IMR-90 (cell line): ENCODE measurements around the gene VPS50. TPM values are rescaled to one million over a fixed set of nuclear protein-coding genes. Genes with fewer than 3 reads are reported as not detected.

Experiments used
- ATAC-seq: fragments of 200-7000 bp; cut with Tn5 transposase; 2 replicates; pipeline ENCODE4 v1.9.1; 2020; ENCODE audit warnings: low read depth, mild to moderate bottlenecking, moderate library complexity
- BruUV-seq: library from RNA; stranded (reverse); fragments of 400-500 nt; replicated peaks from 2 replicates; lab custom pipeline; 2021; lab: Mats Ljungman, UMichigan
- CTCF ChIA-PET: fragments of 300-600 bp; formaldehyde crosslinking; extraction: SDS; loops from one replicate; lab custom pipeline; 2021; ENCODE audit warnings: antibody characterized with exemption; lab: Yijun Ruan, JAX
- POLR2A ChIA-PET: fragments of 300-600 bp; sonication (Branson Sonifier 250); formaldehyde crosslinking; loops from one replicate; lab custom pipeline; 2022; ENCODE audit warnings: antibody characterized with exemption; ENCODE audit not compliant: unreplicated experiment; lab: Charles Lee
- DNase-seq: peaks from one replicate; pipeline ENCODE4 v3.0.0; 2013
- H2AFZ ChIP-seq: replicated peaks from 2 replicates; pipeline ENCODE3; 2013; ENCODE audit warnings: low read length, mild to moderate bottlenecking; ENCODE audit not compliant: poor library complexity
- H2AK5ac ChIP-seq: 2 replicates; pipeline ENCODE4 v1.6.1; 2013; ENCODE audit warnings: low read depth, low read length, inconsistent platforms
- H2AK9ac ChIP-seq: replicated peaks from 2 replicates; pipeline ENCODE3; 2013; ENCODE audit warnings: mild to moderate bottlenecking, low read depth, low read length, moderate library complexity; ENCODE audit not compliant: poor library complexity
- H2BK120ac ChIP-seq: 2 replicates; pipeline ENCODE4 v1.6.1; 2013; ENCODE audit warnings: low read depth, low read length, inconsistent platforms
- H2BK15ac ChIP-seq: 3 replicates; pipeline ENCODE4 v1.6.1; 2013; ENCODE audit warnings: low read depth, low read length, inconsistent platforms
- H2BK20ac ChIP-seq: 2 replicates; pipeline ENCODE4 v1.6.1; 2013; ENCODE audit warnings: low read depth, mild to moderate bottlenecking, inconsistent platforms, low read length, moderate library complexity
- H2BK5ac ChIP-seq: 2 replicates; pipeline ENCODE4 v1.6.1; 2013; ENCODE audit warnings: mild to moderate bottlenecking, low read depth, low read length, inconsistent platforms; ENCODE audit not compliant: poor library complexity, severe bottlenecking
- H3K14ac ChIP-seq: replicated peaks from 2 replicates; pipeline ENCODE4 v1.6.1; 2013; ENCODE audit warnings: low read depth, low read length, inconsistent platforms
- H3K18ac ChIP-seq: 2 replicates; pipeline ENCODE4 v1.6.1; 2013; ENCODE audit warnings: low read depth, low read length, control low read depth
- H3K23ac ChIP-seq: 2 replicates; pipeline ENCODE4 v1.6.1; 2013; ENCODE audit warnings: low read depth, low read length, inconsistent platforms
- H3K27ac ChIP-seq: 2 replicates; pipeline ENCODE4 v1.5.1; 2013; ENCODE audit warnings: mild to moderate bottlenecking, control low read depth, low read length; ENCODE audit not compliant: insufficient read depth
- H3K27me3 ChIP-seq: 2 replicates; pipeline ENCODE4 v1.6.1; 2013; ENCODE audit warnings: low read length; ENCODE audit not compliant: control insufficient read depth, insufficient read depth
- H3K36me3 ChIP-seq: 2 replicates; pipeline ENCODE4 v1.6.1; 2013; ENCODE audit warnings: low read length, mixed read lengths; ENCODE audit not compliant: control insufficient read depth, insufficient read depth
- H3K4ac ChIP-seq: 2 replicates; pipeline ENCODE4 v1.6.1; 2013; ENCODE audit warnings: low read depth, low read length, inconsistent platforms
- H3K4me1 ChIP-seq: 2 replicates; pipeline ENCODE4 v1.6.1; 2013; ENCODE audit warnings: low read length, mixed read lengths; ENCODE audit not compliant: control insufficient read depth, insufficient read depth
- H3K4me2 ChIP-seq: 2 replicates; pipeline ENCODE4 v1.6.1; 2013; ENCODE audit warnings: low read depth, mild to moderate bottlenecking, control low read depth, low read length, moderate library complexity
- H3K4me3 ChIP-seq: 2 replicates; pipeline ENCODE4 v1.5.1; 2013; ENCODE audit warnings: low read depth, mild to moderate bottlenecking, control low read depth, low read length, moderate library complexity; ENCODE audit not compliant: insufficient read depth
- H3K56ac ChIP-seq: 2 replicates; pipeline ENCODE4 v1.6.1; 2013; ENCODE audit warnings: low read length, inconsistent platforms; ENCODE audit not compliant: insufficient read depth; ENCODE audit errors: extremely low read depth
- H3K79me1 ChIP-seq, 2 experiments: 2 replicates each; pipeline ENCODE4 v1.6.1; 2013; ENCODE audit warnings: low read length in 2 of 2, inconsistent platforms in 1 of 2, low read depth in 1 of 2
- H3K9ac ChIP-seq: 2 replicates; pipeline ENCODE4 v1.6.1; 2013; ENCODE audit warnings: low read depth, low read length, control low read depth
- H3K9me1 ChIP-seq: 2 replicates; pipeline ENCODE4 v1.6.1; 2013; ENCODE audit warnings: low read length, inconsistent platforms; ENCODE audit not compliant: insufficient read depth
- H3K9me3 ChIP-seq: 2 replicates; pipeline ENCODE4 v1.6.1; 2013; ENCODE audit warnings: low read length; ENCODE audit not compliant: control insufficient read depth, insufficient read depth
- H4K20me1 ChIP-seq: 2 replicates; pipeline ENCODE4 v1.6.1; 2013; ENCODE audit warnings: low read length, inconsistent platforms; ENCODE audit not compliant: insufficient read depth
- H4K5ac ChIP-seq: 2 replicates; pipeline ENCODE4 v1.6.1; 2013; ENCODE audit warnings: mild to moderate bottlenecking, low read depth, low read length, control low read depth
- H4K8ac ChIP-seq, 2 experiments: 2 replicates each; pipeline ENCODE4 v1.6.1; 2013; ENCODE audit warnings: low read depth in 2 of 2, low read length in 2 of 2, control low read depth in 1 of 2, inconsistent platforms in 1 of 2
- H4K91ac ChIP-seq: 2 replicates; pipeline ENCODE4 v1.6.1; 2013; ENCODE audit warnings: low read depth, low read length, inconsistent platforms; ENCODE audit not compliant: insufficient read depth
- BHLHE40 ChIP-seq: fragments of 150-350 bp; IDR thresholded peaks from 2 replicates; pipeline ENCODE4 v1.6.1; 2016; ENCODE audit warnings: mild to moderate bottlenecking, low read depth, low read length
- CEBPB ChIP-seq: IDR thresholded peaks from 2 replicates; pipeline ENCODE4 v1.6.1; 2012; ENCODE audit warnings: low read depth, low read length, improper control_type of control experiment
- CHD1 ChIP-seq: IDR thresholded peaks from 2 replicates; pipeline ENCODE4 v1.6.1; 2012; ENCODE audit warnings: low read depth, low read length, improper control_type of control experiment
- CTCF ChIP-seq: conservative IDR thresholded peaks from 2 replicates; pipeline ENCODE4 v1.5.1; 2012; ENCODE audit warnings: mild to moderate bottlenecking, low read depth, low read length, improper control_type of control experiment
- FOS ChIP-seq: fragments of 150-350 bp; IDR thresholded peaks from 2 replicates; pipeline ENCODE4 v1.6.1; 2016; ENCODE audit warnings: low read depth, low read length
- MAFK ChIP-seq: IDR thresholded peaks from 2 replicates; pipeline ENCODE4 v1.6.1; 2012; ENCODE audit warnings: low read depth, low read length, improper control_type of control experiment
- MAZ ChIP-seq: IDR thresholded peaks from 2 replicates; pipeline ENCODE4 v1.6.1; 2012; ENCODE audit warnings: low read depth, mild to moderate bottlenecking, low read length, improper control_type of control experiment, moderate library complexity, borderline replicate concordance
- MXI1 ChIP-seq: IDR thresholded peaks from 2 replicates; pipeline ENCODE4 v1.6.1; 2012; ENCODE audit warnings: low read depth, mild to moderate bottlenecking, low read length, moderate library complexity, borderline replicate concordance
- NFE2L2 ChIP-seq: fragments of 150-350 bp; IDR thresholded peaks from 2 replicates; pipeline ENCODE4 v1.6.1; 2016; ENCODE audit warnings: low read depth, mild to moderate bottlenecking, low read length
- POLR2A ChIP-seq: IDR thresholded peaks from 2 replicates; pipeline ENCODE4 v1.6.1; 2012; ENCODE audit warnings: mild to moderate bottlenecking, low read depth, low read length
- RAD21 ChIP-seq: IDR thresholded peaks from 2 replicates; pipeline ENCODE4 v1.6.1; 2012; ENCODE audit warnings: low read length, improper control_type of control experiment
- RCOR1 ChIP-seq: IDR thresholded peaks from 2 replicates; pipeline ENCODE4 v1.6.1; 2012; ENCODE audit warnings: mild to moderate bottlenecking, low read length, improper control_type of control experiment; ENCODE audit not compliant: insufficient replicate concordance
- RFX5 ChIP-seq: IDR thresholded peaks from 2 replicates; pipeline ENCODE4 v1.8.0; 2012; ENCODE audit warnings: low read depth, mild to moderate bottlenecking, low read length, moderate library complexity
- SMC3 ChIP-seq: fragments of 150-350 bp; IDR thresholded peaks from 2 replicates; pipeline ENCODE4 v1.6.1; 2016; ENCODE audit warnings: low read depth, mild to moderate bottlenecking, antibody characterized with exemption, low read length, moderate library complexity
- WGBS, 2 experiments: methylation state at CpG; one replicate each; pipeline versions ENCODE4 v1.1.5 to v1.1.7; 2013; ENCODE audit warnings: missing lambda C conversion rate in 2 of 2; ENCODE audit not compliant: insufficient read length in 1 of 2; ENCODE audit errors: extremely low coverage in 2 of 2; 5-methylcytosine and 5-hydroxymethylcytosine counted together
- dilution Hi-C: fragments of 300-500 bp; cut with HindIII; formaldehyde crosslinking; loops from one replicate; pipeline ENCODE4 v1.14.3; 2018; ENCODE audit warnings: low sequenced_read_pairs; ENCODE audit not compliant: unreplicated experiment
- in situ Hi-C: fragments of 300-500 bp; cut with MboI; formaldehyde crosslinking; loops from 3 replicates; pipeline ENCODE4 v1.14.3; 2019; ENCODE audit warnings: low sequenced_read_pairs, inconsistent platforms, mixed read lengths
- intact Hi-C: fragments of 100-400 bp; cut with micrococcal nuclease; formaldehyde crosslinking; loops from 2 replicates; pipeline ENCODE4 v1.10.0; 2022
- polyA plus RNA-seq, 3 experiments: library from polyadenylated mRNA; depleted of rRNA; stranded (reverse); fragments of >200 nt; gene quantifications; 2 replicates each; pipeline ENCODE4 v1.2.3, GENCODE V29; 2012; ENCODE audit warnings: low replicate concordance in 1 of 3
- total RNA-seq: library from RNA; depleted of rRNA; stranded (reverse); fragments of >200 nt; gene quantifications from 2 replicates; pipeline ENCODE4 v1.2.3, GENCODE V29; 2012
- TF ChIP-seq, protein P1 (sequence below): fragments of 150-350 bp; IDR thresholded peaks from 2 replicates; pipeline ENCODE4 v1.6.1; 2016; ENCODE audit warnings: low read depth, mild to moderate bottlenecking, low read length, moderate library complexity, borderline replicate concordance
- TF ChIP-seq, protein P2 (sequence below): fragments of 150-350 bp; IDR thresholded peaks from 2 replicates; pipeline ENCODE4 v1.6.1; 2017; ENCODE audit warnings: mild to moderate bottlenecking, antibody characterized with exemption, low read length, low read depth

The VPS50 gene
- total and polyA plus RNA-seq, 2 of the 4 experiments (the other 2 are of a cell fraction), result 7.1 to 22.0 TPM

- no TSS peak for BruUV-seq
- Histone ChIP-seq H2BK20ac (no peak overlapping the region), H2BK15ac (no peak overlapping the region), H2AK5ac (no peak overlapping the region), H2AFZ (no peak overlapping the region), H3K4me2 (no peak overlapping the region), H4K5ac (no peak overlapping the region), H3K9me1 (no peaks in the 10 kb centered on the region), H3K23ac (no peak overlapping the region), H2BK120ac (no peak overlapping the region), H3K4me1 (no peaks in the 10 kb centered on the region), H4K8ac (no peak overlapping the region), H3K9ac (no peak overlapping the region), H3K14ac (no peak overlapping the region), H4K20me1 (no peaks in the 10 kb centered on the region), H3K4me3 (no peak overlapping the region), H4K91ac (no peak overlapping the region), H3K27me3 (peaks cover 5% of the 10 kb centered on the region), H3K9me3 (no peaks in the 10 kb centered on the region), H3K56ac (no peak overlapping the region), H3K79me1 (no peaks in the 10 kb centered on the region), H3K36me3 (no peaks in the 10 kb centered on the region), H3K27ac (no peak overlapping the region), H2BK5ac (no peak overlapping the region), H3K18ac (no peak overlapping the region), H2AK9ac (no peak overlapping the region), H3K4ac (no peak overlapping the region)
- DNase-seq (no peak), ATAC-seq (no peak)
- in situ Hi-C loops, result no loop called here
- dilution Hi-C loops, result no loop called here
- intact Hi-C loops, result no loop called here
- ChIA-PET CTCF (no interaction called here), POLR2A (no interaction called here)
- TF ChIP-seq POLR2A (no peak), NFE2L2 (no peak), MXI1 (no peak), MAFK (no peak), RAD21 (no peak), RCOR1 (no peak), BHLHE40 (no peak), MAZ (no peak), RFX5 (no peak), CTCF (no peak), CHD1 (no peak), SMC3 (no peak), FOS (no peak), CEBPB (no peak)
- TF ChIP-seq, protein P1, sequence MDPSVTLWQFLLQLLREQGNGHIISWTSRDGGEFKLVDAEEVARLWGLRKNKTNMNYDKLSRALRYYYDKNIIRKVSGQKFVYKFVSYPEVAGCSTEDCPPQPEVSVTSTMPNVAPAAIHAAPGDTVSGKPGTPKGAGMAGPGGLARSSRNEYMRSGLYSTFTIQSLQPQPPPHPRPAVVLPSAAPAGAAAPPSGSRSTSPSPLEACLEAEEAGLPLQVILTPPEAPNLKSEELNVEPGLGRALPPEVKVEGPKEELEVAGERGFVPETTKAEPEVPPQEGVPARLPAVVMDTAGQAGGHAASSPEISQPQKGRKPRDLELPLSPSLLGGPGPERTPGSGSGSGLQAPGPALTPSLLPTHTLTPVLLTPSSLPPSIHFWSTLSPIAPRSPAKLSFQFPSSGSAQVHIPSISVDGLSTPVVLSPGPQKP, result no peak
- TF ChIP-seq, protein P2, sequence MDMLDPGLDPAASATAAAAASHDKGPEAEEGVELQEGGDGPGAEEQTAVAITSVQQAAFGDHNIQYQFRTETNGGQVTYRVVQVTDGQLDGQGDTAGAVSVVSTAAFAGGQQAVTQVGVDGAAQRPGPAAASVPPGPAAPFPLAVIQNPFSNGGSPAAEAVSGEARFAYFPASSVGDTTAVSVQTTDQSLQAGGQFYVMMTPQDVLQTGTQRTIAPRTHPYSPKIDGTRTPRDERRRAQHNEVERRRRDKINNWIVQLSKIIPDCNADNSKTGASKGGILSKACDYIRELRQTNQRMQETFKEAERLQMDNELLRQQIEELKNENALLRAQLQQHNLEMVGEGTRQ, result no peak
- WGBS, 2 experiments, result no CpG with 5 or more reads among the region's 2 CpGs
Observed at GRCh38 chr7:93196336-93196735, 35.8 kb upstream of the VPS50 start.
